DMS153 treated with DMSO at 0.1 percent for 48 hours (cell line): ENCODE results near the gene UGCG.
A peak's percentile ranks its signal among the peaks of the same experiment; 100 is the strongest.
"Not testable (repeated sequence)": the region's sequence is repeated elsewhere in the genome, so short reads cannot be mapped to it uniquely, and the experiment has no call there.

Experiments used
- DNase-seq: peaks from one replicate; lab custom pipeline; 2025; ENCODE audit not compliant: unreplicated experiment; lab: John Stamatoyannopoulos, UW

Gene UGCG

GRCh38 chr9:111890334-111890733 is 6.3 kb upstream of the UGCG start:
- no peak for DNase-seq

GRCh38 chr9:111890867-111891266 is 5.7 kb upstream of the UGCG start:
- DNase-seq = not testable (repeated sequence)

- no peak for DNase-seq
Observed at GRCh38 chr9:111891910-111892499, 4.6 kb upstream of the UGCG start.

GRCh38 chr9:111896942-111897600 is 457 bp downstream of the UGCG start:
- DNase-seq = no peak

- DNase-seq = no peak
Observed at GRCh38 chr9:111897601-111898137, 1.1 kb downstream of the UGCG start.

DNA sequence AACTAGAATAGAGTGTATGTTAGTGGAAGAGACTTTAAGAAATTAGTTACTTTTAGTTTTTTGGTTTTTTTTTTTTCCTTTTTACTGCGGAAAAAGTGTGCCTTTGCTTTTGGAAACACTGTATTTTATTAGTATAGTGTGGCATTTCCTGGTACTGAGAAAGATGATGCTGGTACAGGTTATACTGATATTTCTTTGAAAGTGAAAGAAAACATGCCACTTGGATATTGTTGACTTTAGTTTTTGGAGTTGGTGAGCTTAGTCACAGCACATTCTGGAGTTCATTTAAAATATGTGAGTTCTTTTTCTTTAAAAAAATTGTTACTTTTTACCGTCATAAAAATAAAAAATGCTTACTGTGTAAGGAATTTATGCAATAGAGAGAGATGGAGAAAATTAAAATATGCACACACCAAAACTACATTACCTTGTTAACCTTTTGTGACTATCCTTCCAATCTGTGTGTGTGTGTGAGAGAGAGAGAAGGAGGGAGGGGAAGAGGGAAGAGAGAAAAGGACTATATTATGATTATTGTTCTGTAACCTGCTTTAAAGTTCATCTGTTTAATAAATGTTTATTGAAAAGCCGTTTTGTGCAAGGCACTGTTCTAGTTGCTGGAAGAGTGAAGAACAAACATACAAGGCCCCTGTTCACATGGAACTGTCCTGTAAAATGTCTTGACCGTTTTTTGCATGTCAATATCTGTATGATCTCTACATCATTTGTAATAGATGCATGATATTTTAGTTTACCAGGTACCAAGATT is 1.9 kb downstream of the UGCG start:
- DNase-seq = no peak

GRCh38 chr9:111900151-111900857 is 3.7 kb downstream of the UGCG start:
- DNase-seq = no peak

DNA sequence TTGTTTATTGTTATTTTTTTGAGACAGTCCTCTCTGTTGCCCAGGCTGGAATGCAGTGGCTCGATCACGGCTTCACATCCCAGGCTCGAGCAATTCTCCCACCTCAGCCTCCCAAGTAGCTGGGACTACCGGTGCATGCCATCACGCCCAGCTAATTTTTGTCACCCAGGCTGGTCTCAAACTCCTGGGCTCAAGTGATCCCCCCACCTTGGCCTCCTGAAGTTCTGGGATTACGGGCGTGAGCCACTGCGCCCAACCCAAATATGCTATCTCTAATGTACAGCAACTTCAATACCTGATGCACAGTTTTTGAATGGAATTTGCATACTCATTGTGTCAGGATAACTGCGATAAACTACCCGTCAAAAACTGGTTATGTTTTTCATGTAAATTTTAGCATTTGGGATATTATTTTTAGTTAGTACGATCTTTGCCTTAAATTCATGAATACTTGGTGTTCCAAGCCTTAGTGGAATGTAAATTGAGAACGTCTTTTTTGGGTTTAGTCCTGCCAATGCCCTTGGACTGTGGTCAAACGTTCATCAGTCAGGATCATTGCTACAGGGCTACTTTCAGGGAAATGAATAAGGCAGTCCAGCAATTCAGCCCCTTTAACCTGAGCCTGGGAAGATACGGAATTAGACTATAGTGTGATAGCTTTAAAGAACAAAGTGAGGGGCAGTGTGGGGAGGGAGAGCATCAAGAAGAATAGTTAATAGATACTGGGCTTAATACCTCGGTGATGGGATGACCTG is 4.4 kb downstream of the UGCG start:
- no peak for DNase-seq

DNA sequence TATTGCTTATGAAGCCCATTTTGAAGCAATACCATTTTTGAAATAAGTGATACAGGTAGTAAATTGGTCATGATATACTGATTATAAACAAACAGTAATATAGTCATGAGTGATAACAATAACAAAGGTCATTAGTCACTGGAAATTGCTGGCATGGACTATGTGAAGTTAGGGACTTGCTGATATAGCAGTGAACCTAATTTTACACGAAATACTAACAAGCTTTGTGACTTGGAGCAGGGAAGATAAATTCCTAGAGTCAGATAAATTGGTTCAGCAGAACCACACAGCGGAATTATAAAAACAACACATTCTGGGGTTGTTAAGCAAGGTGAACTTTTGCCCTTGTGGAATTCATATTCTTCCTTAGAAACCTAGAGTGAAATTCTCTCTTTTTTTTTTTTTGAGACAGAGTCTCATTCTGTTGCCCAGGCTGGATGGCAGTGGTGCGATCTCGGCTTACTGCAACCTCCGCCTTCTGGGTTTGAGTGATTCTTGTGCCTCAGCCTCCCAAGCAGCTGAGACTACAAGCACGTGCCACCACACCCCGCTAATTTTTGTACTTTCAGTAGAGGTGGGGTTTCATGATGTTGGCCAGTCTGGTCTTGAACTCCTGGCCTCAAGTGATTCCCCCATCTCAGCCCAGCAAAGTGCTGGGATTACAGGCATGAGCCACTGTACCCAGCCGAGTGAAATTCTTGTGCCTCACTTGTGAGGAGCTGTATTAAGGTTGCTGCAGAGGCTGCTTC is 6.0 kb downstream of the UGCG start:
- DNase-seq = no peak

DNA sequence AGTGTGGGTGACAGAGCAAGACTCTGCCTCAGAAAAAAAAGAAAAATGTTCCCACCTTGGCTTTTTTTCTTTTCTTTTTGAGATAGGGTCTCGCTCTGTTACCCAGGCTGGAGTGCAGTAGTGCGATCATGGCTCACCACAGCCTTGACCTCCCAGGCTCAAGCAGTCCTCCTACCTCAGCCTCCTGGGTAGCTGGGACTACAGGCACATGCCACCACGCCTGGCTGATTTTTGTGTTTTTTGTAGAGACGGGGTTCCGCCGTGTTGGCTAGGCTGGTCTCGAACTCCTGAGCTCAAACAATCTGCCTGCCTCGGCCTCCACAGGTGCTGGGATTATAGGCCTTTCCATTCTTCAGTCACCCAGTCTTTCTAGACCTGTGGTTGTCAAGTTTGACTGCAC is 6.9 kb downstream of the UGCG start:
- not testable (repeated sequence) for DNase-seq

- no peak for DNase-seq
Observed at GRCh38 chr9:111904026-111904425, 7.4 kb downstream of the UGCG start.

GRCh38 chr9:111904891-111905291 is 8.3 kb downstream of the UGCG start:
- no peak for DNase-seq

GRCh38 chr9:111907147-111907546 is 10.5 kb downstream of the UGCG start:
- no peak for DNase-seq

DNA sequence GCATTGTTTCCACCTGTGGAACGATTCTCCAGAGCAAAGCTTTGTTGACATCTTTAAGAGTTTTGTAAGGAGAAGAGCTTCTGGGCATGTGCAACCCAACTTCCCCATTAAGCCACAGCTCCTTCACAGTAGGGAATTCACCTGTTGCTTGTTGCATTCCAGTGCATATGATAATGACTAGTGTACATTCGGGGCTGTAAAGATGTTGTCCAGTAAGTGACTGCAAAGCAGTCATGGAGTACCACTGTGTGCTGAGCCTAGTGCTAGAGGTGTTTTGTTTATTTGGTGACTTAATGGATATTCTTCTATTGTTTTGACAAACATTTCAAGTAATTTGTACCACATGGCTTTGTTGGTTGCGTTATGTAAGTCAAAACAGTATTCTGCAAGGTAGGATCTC is 12.8 kb downstream of the UGCG start:
- no peak for DNase-seq

- no peak for DNase-seq
Observed at GRCh38 chr9:111910428-111910827, 13.8 kb downstream of the UGCG start.

DNA sequence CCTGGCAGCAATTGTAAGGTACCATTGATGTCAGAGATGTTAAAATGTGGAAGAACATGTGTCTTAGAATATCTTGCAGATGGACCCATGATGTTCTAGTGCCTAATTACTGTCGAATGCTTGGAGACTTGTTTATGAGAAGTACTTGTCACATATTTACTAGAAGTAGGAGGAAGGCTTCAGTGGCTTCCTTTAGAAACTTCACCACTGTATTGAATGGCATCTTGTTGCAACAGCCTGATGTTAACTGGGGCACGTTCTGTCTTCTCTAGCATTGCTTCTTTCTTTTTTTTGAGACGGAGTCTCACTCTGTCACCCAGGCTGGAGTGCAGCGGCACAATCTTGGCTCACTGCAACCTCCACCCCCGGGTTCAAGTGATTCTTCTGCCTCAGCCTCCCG is 16.5 kb downstream of the UGCG start:
- no peak for DNase-seq

DNA sequence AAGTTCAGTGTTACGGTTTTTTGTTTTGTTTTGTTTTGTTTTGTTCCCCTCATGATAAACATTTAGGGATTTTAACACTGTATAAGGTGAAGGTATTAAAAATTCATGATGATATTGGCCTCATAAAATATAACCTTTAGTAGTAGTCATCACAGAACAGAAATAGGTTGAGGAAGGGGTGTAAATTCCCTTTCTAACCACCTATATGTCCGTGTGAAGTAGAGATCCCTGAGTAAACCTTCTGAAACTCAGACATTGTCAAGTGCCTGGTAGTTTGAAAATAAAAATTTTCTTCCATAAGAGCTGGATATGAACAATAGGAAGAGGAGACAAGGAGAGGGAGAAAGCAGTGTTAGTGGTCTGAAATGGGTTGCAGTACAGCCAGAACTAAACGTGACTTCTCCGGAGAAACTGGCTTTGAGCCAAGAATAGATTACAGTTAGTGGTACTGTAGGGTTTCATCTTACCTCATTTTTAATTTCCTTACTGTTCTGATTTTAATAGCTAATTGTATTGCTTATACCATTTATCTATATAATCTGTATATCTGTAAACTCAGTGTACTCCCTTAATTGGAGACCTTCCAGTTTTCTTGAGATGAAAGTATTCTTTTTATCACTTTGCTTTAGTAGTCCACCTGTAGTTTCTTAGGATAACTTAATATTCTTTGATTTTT is 18.3 kb downstream of the UGCG start:
- DNase-seq = peak; percentile 61

GRCh38 chr9:111915425-111915758 is 18.8 kb downstream of the UGCG start:
- no peak for DNase-seq

DNA sequence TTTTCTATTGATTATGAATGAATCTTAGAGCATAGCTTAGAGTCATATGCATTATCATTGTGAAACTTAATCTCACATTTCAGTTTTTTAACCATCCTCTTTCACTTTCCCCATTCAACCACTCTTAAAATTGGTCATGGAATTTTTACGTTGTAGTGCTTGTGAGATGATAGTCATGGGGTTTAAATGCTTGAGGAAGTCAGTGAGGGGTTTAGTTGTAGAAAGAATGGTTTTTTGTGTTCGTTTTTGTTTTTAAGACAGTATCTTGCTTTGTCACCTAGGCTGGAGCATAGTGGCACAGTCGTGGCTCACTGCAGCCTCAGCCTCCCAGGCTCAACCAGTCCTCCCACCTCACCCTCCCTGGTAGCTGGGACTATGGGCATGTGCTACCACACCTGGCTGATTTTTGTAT is 19.6 kb downstream of the UGCG start:
- no peak for DNase-seq

- DNase-seq = no peak
Observed at GRCh38 chr9:111917201-111917600, 20.6 kb downstream of the UGCG start.
